ENCODE measurements around the gene GRIK3. TPM values are rescaled to one million over a fixed set of nuclear protein-coding genes. Genes with fewer than 3 reads are reported as not detected.

Gene GRIK3
- total RNA-seq, 2 donors from 2014 or later = 0.30 to 0.55 TPM

- Histone ChIP-seq H3K27ac (no peak overlapping the region), H3K4me3 (no peak overlapping the region), H3K4me1 (no peaks in the 10 kb centered on the region), H3K36me3 (no peaks in the 10 kb centered on the region), H3K27me3 (no peaks in the 10 kb centered on the region), H3K9me3 (no peaks in the 10 kb centered on the region)
- TF ChIP-seq, protein P1, sequence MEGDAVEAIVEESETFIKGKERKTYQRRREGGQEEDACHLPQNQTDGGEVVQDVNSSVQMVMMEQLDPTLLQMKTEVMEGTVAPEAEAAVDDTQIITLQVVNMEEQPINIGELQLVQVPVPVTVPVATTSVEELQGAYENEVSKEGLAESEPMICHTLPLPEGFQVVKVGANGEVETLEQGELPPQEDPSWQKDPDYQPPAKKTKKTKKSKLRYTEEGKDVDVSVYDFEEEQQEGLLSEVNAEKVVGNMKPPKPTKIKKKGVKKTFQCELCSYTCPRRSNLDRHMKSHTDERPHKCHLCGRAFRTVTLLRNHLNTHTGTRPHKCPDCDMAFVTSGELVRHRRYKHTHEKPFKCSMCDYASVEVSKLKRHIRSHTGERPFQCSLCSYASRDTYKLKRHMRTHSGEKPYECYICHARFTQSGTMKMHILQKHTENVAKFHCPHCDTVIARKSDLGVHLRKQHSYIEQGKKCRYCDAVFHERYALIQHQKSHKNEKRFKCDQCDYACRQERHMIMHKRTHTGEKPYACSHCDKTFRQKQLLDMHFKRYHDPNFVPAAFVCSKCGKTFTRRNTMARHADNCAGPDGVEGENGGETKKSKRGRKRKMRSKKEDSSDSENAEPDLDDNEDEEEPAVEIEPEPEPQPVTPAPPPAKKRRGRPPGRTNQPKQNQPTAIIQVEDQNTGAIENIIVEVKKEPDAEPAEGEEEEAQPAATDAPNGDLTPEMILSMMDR (IDR thresholded peaks at IDR 0.05) = no peak
- no peak for DNase-seq (ENCODE audit: low spot score)
Measured at GRCh38 chr1:36829961-36830360, 204.4 kb downstream of the GRIK3 start.

DNA sequence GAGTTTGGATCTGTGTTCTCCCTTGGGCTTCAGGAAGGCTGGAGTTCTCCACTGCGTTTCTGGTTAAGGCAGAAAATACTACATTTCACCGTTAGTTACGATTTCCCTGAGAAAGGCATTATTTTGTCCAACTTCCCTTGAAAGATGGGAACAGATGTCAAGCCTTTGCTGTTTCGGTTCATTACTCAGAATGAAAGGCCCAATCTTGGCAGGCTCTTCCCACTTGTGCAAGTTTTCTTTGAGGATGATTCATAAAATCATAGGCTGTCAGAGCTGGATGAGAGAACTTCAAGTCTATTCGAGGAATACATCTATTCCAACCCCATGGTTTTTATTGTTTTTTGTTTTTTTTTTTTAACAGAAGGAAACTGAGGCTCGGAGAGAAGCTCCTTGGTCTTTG lies 205.2 kb downstream of the GRIK3 start:
- H3K36me3 ChIP-seq = no peaks in the 10 kb centered on the region
- no peaks in the 10 kb centered on the region for H3K9me3 ChIP-seq
- TF ChIP-seq, protein P1 (IDR thresholded peaks at IDR 0.05) = no peak
- no peak overlapping the region for H3K27ac ChIP-seq
- no peaks in the 10 kb centered on the region for H3K27me3 ChIP-seq
- DNase-seq (ENCODE audit: low spot score) = no peak
- H3K4me3 ChIP-seq = no peak overlapping the region
- no peaks in the 10 kb centered on the region for H3K4me1 ChIP-seq

GRCh38 chr1:36825226-36825625 lies 209.1 kb downstream of the GRIK3 start:
- no peak overlapping the region for H3K27ac ChIP-seq
- no peaks in the 10 kb centered on the region for H3K36me3 ChIP-seq
- no peaks in the 10 kb centered on the region for H3K4me1 ChIP-seq
- no peaks in the 10 kb centered on the region for H3K27me3 ChIP-seq
- no peaks in the 10 kb centered on the region for H3K9me3 ChIP-seq
- DNase-seq (ENCODE audit: low spot score) = no peak
- TF ChIP-seq, protein P1 (IDR thresholded peaks at IDR 0.05) = no peak
- no peak overlapping the region for H3K4me3 ChIP-seq

DNA sequence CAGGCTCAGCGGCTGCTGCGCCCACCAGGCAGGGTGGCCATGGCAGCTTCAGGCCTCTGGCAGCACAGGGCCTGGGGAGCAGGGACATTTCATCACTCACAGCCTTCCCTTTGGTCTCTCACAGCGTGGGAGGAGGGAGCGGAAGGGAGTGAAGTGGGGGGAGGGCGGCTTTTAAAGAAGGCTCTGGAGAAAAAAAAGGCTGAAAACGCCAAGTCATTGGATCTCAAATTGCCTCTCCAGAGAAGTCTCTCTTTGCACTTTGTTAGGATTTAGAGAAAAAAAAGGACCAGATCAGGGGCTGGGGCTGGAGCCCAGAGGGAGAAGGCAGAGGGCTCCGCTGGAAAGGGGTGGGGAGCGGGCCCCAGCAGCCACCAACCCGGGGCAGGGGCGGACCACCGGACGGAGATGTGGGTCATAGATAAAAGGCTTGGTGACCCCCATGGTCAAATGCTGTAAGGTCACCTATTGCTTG lies 209.9 kb downstream of the GRIK3 start:
- Histone ChIP-seq H3K27ac (no peak overlapping the region), H3K27me3 (no peaks in the 10 kb centered on the region), H3K9me3 (no peaks in the 10 kb centered on the region), H3K4me3 (no peak overlapping the region), H3K4me1 (no peaks in the 10 kb centered on the region), H3K36me3 (no peaks in the 10 kb centered on the region)
- no peak for DNase-seq (ENCODE audit: low spot score)
- TF ChIP-seq, protein P1 (IDR thresholded peaks at IDR 0.05) = no peak

DNA sequence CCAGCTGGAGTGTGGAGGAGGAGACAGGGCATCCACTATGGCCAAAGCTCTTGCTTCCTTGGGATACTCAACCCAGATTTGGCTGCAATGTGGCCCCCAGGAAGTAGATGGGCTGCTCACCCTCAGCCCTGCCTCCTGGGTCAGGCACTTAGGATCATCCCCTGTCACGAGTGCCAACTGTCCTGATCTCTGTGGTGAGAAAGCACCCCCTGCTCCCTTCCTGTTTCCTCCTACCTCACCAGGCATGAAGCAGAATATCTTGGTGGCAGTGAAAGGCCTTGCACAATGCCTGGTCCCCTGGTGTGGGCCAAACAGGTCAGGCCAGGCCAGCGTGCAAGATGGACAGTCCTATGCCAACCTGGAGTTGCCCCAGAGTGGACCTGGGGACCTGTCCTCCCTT lies 211.7 kb downstream of the GRIK3 start:
- Histone ChIP-seq H3K9me3 (no peaks in the 10 kb centered on the region), H3K27me3 (no peaks in the 10 kb centered on the region), H3K27ac (no peak overlapping the region), H3K36me3 (no peaks in the 10 kb centered on the region), H3K4me1 (no peaks in the 10 kb centered on the region), H3K4me3 (no peak overlapping the region)
- TF ChIP-seq, protein P1 (IDR thresholded peaks at IDR 0.05) = no peak
- DNase-seq (ENCODE audit: low spot score) = no peak

- H3K27me3 ChIP-seq = no peaks in the 10 kb centered on the region
- H3K36me3 ChIP-seq = no peaks in the 10 kb centered on the region
- no peaks in the 10 kb centered on the region for H3K9me3 ChIP-seq
- TF ChIP-seq, protein P1 (IDR thresholded peaks at IDR 0.05) = no peak
- no peak overlapping the region for H3K4me3 ChIP-seq
- DNase-seq (ENCODE audit: low spot score) = no peak
- H3K4me1 ChIP-seq = no peaks in the 10 kb centered on the region
- H3K27ac ChIP-seq = no peak overlapping the region
Measured at GRCh38 chr1:36821386-36821785, 212.9 kb downstream of the GRIK3 start.
